Fibroblast of villous mesenchyme (primary cell): Measurements from ENCODE around the gene UNCX. TPM values are rescaled to one million over a fixed set of nuclear protein-coding genes. Genes with fewer than 3 reads are reported as not detected.

Experiments
- DNase-seq: peaks from one replicate; pipeline ENCODE4 v3.0.0-alpha.2; 2010; ENCODE audit warnings: low read depth
- H3K4me3 ChIP-seq: 2 replicates; pipeline ENCODE4 v1.5.1; 2011; ENCODE audit warnings: low read depth, mild to moderate bottlenecking, low read length
- CTCF ChIP-seq: IDR thresholded peaks from 2 replicates; pipeline ENCODE4 v1.5.1; 2012; ENCODE audit warnings: low read depth, mild to moderate bottlenecking, low read length; ENCODE audit not compliant: insufficient read depth
- total RNA-seq: library from RNA; depleted of rRNA; stranded (reverse); fragments of >200 nt; gene quantifications from 2 replicates; pipeline ENCODE4 v1.2.3, GENCODE V29; 2012

Gene UNCX
- total RNA-seq, 1 donor: not detected

- TF ChIP-seq CTCF: no peak
- DNase-seq: no peak
These were observed 12.5 kb upstream of the UNCX start for GRCh38 chr7:1220000-1220726.

GRCh38 chr7:1220977-1221745 is 11.5 kb upstream of the UNCX start:
- no peak for DNase-seq
- TF ChIP-seq CTCF: no peak
- H3K4me3 ChIP-seq: no peak overlapping the region

More at GRCh38 chr7:1220000-1220726, 12.5 kb upstream of the UNCX start:
- H3K4me3 ChIP-seq: no peak overlapping the region

GRCh38 chr7:1223196-1223981 is 9.3 kb upstream of the UNCX start:
- no peak for DNase-seq
- TF ChIP-seq CTCF: no peak
- no peak overlapping the region for H3K4me3 ChIP-seq

- H3K4me3 ChIP-seq: no peak overlapping the region
- no peak for DNase-seq
- no peak for TF ChIP-seq CTCF
These were observed 8.5 kb upstream of the UNCX start for GRCh38 chr7:1224086-1224716.

GRCh38 chr7:1225030-1225429 is 7.6 kb upstream of the UNCX start:
- TF ChIP-seq CTCF: no peak
- no peak overlapping the region for H3K4me3 ChIP-seq
- no peak for DNase-seq

- no peak overlapping the region for H3K4me3 ChIP-seq
- peak; percentile 80 for TF ChIP-seq CTCF
- DNase-seq: peak; percentile 27
These were observed 7.1 kb upstream of the UNCX start for GRCh38 chr7:1225441-1226185.
